Activated T-helper 1 cell treated with anti-CD3 and anti-CD28 coated beads, Interleukin-12 subunit alpha, Interleukin-12 subunit beta, Interleukin-2, Interleukin-4 antibody, amounts not matched to agents 30 ng/mL and 10 ng/mL and 1 ng/mL, durations not matched to agents 14 hours and 24 hours and 36 hours (primary cell): Measurements from ENCODE around the gene RNF166. TPM values are rescaled to one million over a fixed set of nuclear protein-coding genes. Genes with fewer than 3 reads are reported as not detected.

Experiments
- DNase-seq: peaks from one replicate; pipeline ENCODE4 v3.0.0; 2021; ENCODE audit warnings: low spot score
- H3K27ac Mint-ChIP-seq: one replicate; pipeline ENCODE4 v1.8.0; 2021; ENCODE audit warnings: mild to moderate bottlenecking, mixed read lengths
- H3K27me3 Mint-ChIP-seq: one replicate; pipeline ENCODE4 v1.8.0; 2022; ENCODE audit warnings: mild to moderate bottlenecking, moderate library complexity, mixed read lengths; ENCODE audit not compliant: insufficient read depth
- H3K36me3 Mint-ChIP-seq: one replicate; pipeline ENCODE4 v1.8.0; 2021; ENCODE audit warnings: low read depth, mixed read lengths
- H3K4me1 Mint-ChIP-seq: one replicate; pipeline ENCODE4 v1.8.0; 2021; ENCODE audit warnings: low read depth, mixed read lengths
- H3K4me3 Mint-ChIP-seq: one replicate; pipeline ENCODE4 v1.8.0; 2021; ENCODE audit warnings: mild to moderate bottlenecking, moderate library complexity, mixed read lengths
- H3K9me3 Mint-ChIP-seq: one replicate; pipeline ENCODE4 v1.8.0; 2021; ENCODE audit warnings: mixed read lengths
- intact Hi-C: fragments of 100-400 bp; cut with micrococcal nuclease; formaldehyde crosslinking; loops from one replicate; pipeline ENCODE4 v1.15.1; 2024
- total RNA-seq: library from RNA; stranded (reverse); gene quantifications from 2 replicates; pipeline ENCODE4 v1.2.3, GENCODE V29; 2022

Gene RNF166
- total RNA-seq, 1 donor from 2014 or later, result 42.4 TPM

DNA sequence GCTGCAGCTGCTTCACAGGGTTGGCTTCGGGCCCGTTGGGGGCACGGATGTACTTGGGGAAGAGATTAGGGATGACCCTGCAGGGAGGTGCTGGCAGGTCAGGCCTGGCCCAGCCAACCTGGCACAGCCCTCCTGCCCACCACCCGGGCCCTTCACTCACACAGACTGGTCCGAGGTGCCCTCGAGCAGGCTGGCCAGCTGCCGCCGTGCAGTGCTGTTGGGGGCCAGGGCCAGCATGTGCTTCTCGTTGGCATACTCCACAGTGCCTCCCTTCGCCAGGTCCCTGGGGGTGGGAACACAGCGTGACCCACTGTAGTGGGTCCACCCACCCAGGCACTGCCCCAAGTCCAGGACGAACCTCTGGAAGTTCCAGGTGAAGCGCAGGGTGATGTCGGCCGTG, 10.0 kb upstream of the RNF166 start:
- H3K9me3 Mint-ChIP-seq, result no peaks in the 10 kb centered on the region
- H3K4me1 Mint-ChIP-seq, result no peaks in the 10 kb centered on the region
- intact Hi-C loops, result no loop called here
- no peak overlapping the region for H3K27ac Mint-ChIP-seq
- H3K36me3 Mint-ChIP-seq, result peaks cover 19% of the 10 kb centered on the region
- DNase-seq, result no peak
- no peaks in the 10 kb centered on the region for H3K27me3 Mint-ChIP-seq
- H3K4me3 Mint-ChIP-seq, result no peak overlapping the region

- peaks cover 16% of the 10 kb centered on the region for H3K36me3 Mint-ChIP-seq
- H3K4me3 Mint-ChIP-seq, result no peak overlapping the region
- no peak for DNase-seq
- intact Hi-C loops, result no loop called here
- no peak overlapping the region for H3K27ac Mint-ChIP-seq
- no peaks in the 10 kb centered on the region for H3K27me3 Mint-ChIP-seq
- H3K9me3 Mint-ChIP-seq, result no peaks in the 10 kb centered on the region
- no peaks in the 10 kb centered on the region for H3K4me1 Mint-ChIP-seq
Observed at GRCh38 chr16:88715312-88716190, 9.3 kb upstream of the RNF166 start.

GRCh38 chr16:88714420-88715302, 8.5 kb upstream of the RNF166 start:
- H3K36me3 Mint-ChIP-seq, result peaks cover 11% of the 10 kb centered on the region
- H3K9me3 Mint-ChIP-seq, result no peaks in the 10 kb centered on the region
- H3K4me3 Mint-ChIP-seq, result no peak overlapping the region
- DNase-seq, result no peak
- no peak overlapping the region for H3K27ac Mint-ChIP-seq
- intact Hi-C loops, result no loop called here
- H3K27me3 Mint-ChIP-seq, result no peaks in the 10 kb centered on the region
- H3K4me1 Mint-ChIP-seq, result no peaks in the 10 kb centered on the region

GRCh38 chr16:88713568-88714419, 7.6 kb upstream of the RNF166 start:
- peaks cover 6% of the 10 kb centered on the region for H3K36me3 Mint-ChIP-seq
- no peak for DNase-seq
- H3K4me1 Mint-ChIP-seq, result no peaks in the 10 kb centered on the region
- no peak overlapping the region for H3K27ac Mint-ChIP-seq
- H3K9me3 Mint-ChIP-seq, result no peaks in the 10 kb centered on the region
- intact Hi-C loops, result no loop called here
- no peaks in the 10 kb centered on the region for H3K27me3 Mint-ChIP-seq
- no peak overlapping the region for H3K4me3 Mint-ChIP-seq

- no peak for DNase-seq
- Mint-ChIP-seq H3K27me3 (no peaks in the 10 kb centered on the region), H3K4me3 (no peak overlapping the region), H3K4me1 (no peaks in the 10 kb centered on the region), H3K9me3 (no peaks in the 10 kb centered on the region), H3K27ac (no peak overlapping the region), H3K36me3 (peaks cover 5% of the 10 kb centered on the region)
- intact Hi-C loops, result no loop called here
Observed at GRCh38 chr16:88713054-88713453, 6.8 kb upstream of the RNF166 start.

DNA sequence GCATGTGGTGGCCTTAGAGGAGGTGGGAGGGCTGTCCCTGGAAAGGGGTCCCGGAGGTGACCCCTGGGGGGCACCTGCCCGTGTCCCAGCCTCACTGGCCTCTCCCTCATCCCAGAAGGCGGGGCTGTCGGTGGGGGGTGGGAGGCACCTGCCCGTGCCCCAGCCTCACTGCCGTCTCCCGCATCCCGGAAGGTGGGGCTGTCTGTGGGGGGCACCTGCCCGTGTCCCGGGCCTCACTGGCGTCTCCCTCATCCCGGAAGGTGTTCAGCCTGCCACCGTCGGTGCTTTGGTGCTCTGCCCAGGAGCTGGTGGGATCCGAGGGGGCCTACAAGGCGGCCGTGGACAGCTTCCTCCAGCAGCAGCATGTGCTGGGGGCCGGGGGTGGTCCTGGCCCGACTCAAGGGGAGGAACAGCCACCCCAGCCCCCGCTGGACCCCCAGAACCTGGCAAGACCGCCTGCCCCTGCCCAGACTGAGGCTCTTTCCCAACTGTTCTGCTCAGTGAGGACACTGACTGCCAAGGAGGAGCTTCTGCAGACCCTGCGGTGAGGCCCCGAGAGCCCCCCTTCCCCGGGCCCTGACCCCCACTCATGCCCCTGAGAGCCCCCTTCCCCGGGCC, 6.3 kb upstream of the RNF166 start:
- Mint-ChIP-seq H3K27ac (no peak overlapping the region), H3K4me1 (peaks cover 3% of the 10 kb centered on the region), H3K4me3 (no peak overlapping the region), H3K36me3 (peaks cover 5% of the 10 kb centered on the region), H3K9me3 (no peaks in the 10 kb centered on the region), H3K27me3 (no peaks in the 10 kb centered on the region)
- DNase-seq, result no peak
- intact Hi-C loops, result no loop called here

DNA sequence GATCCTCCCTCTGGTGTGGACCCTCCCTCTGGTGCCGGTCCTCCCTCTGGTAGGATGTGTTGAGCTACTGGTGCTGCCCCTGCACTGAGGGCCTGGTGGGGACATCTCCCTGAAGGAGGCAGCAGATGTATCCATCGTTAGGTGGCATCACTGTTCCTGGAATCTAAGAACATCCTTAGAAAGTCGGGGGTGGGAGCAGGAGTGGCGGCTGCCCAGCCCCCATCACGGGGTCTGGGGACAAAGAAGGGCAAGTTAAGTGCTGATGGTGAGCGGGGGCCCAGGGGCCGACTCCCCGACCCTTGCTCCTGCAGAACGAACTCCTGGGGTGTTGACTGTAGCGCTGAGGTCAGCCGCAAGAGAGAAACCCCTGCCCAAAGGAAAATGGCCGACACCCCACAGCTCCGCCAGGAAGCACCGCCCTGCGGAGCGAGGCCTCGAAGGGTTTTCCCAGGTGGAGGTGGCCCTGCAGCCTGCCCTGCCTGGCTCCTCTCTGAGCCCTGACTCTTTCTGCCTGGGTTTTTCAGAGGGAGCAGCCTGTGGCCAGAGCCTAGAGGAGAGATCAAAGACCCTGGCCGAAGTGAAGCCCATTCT, 5.6 kb upstream of the RNF166 start:
- Mint-ChIP-seq H3K4me1 (peaks cover 9% of the 10 kb centered on the region), H3K27me3 (no peaks in the 10 kb centered on the region), H3K36me3 (no peaks in the 10 kb centered on the region), H3K9me3 (no peaks in the 10 kb centered on the region), H3K4me3 (no peak overlapping the region), H3K27ac (no peak overlapping the region)
- intact Hi-C loops, result no loop called here
- DNase-seq, result no peak

DNA sequence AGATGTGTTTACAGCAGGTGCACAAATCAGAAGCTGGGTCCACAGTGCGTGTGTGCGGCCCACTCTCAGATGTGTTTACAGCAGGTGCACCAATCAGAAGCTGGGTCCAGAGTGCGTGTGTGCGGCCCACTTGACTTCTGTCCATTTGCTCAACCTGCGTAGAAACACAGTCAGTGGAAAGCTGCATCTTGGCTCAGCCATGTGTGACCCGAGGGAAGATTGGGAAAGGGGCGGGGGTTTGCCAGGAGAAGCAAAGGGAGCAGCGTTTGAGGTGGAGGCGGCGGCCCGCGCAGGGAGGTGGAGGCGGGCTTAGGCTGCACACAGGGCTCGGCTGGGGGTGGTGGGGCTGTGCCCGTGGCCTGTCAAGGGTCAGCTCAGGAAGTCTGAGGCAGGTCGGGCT, 4.3 kb upstream of the RNF166 start:
- DNase-seq, result no peak
- Mint-ChIP-seq H3K36me3 (no peaks in the 10 kb centered on the region), H3K27ac (no peak overlapping the region), H3K4me3 (no peak overlapping the region), H3K4me1 (peaks cover 9% of the 10 kb centered on the region), H3K27me3 (no peaks in the 10 kb centered on the region), H3K9me3 (no peaks in the 10 kb centered on the region)
- intact Hi-C loops, result no loop called here

- Mint-ChIP-seq H3K4me1 (peaks cover 39% of the 10 kb centered on the region), H3K36me3 (peaks cover 9% of the 10 kb centered on the region), H3K27ac (peak overlapping the region; percentile 71), H3K9me3 (no peaks in the 10 kb centered on the region), H3K4me3 (peak overlapping the region; percentile 86), H3K27me3 (no peaks in the 10 kb centered on the region)
- DNase-seq, result no peak
- intact Hi-C loops, result loop anchor here (1.0 to 10.0 kb wide), 7 partner anchors 44 to 752 kb away; partner anchors contain the start of genes BANP, CYBA, MVD and TRAPPC2L
Observed at GRCh38 chr16:88706965-88707826, 988 bp upstream of the RNF166 start.

- H3K4me3 Mint-ChIP-seq, result peak overlapping the region; percentile 89
- H3K27ac Mint-ChIP-seq, result peak overlapping the region; percentile 86
- H3K9me3 Mint-ChIP-seq, result no peaks in the 10 kb centered on the region
- H3K4me1 Mint-ChIP-seq, result peaks cover 52% of the 10 kb centered on the region
- H3K36me3 Mint-ChIP-seq, result peaks cover 9% of the 10 kb centered on the region
- no peak for DNase-seq
- H3K27me3 Mint-ChIP-seq, result no peaks in the 10 kb centered on the region
- intact Hi-C loops, result loop anchor here (1.0 to 10.0 kb wide), 7 partner anchors 43 to 751 kb away; partner anchors contain the start of genes BANP, CYBA, MVD and TRAPPC2L
Observed at GRCh38 chr16:88705801-88706228, 393 bp downstream of the RNF166 start.

DNA sequence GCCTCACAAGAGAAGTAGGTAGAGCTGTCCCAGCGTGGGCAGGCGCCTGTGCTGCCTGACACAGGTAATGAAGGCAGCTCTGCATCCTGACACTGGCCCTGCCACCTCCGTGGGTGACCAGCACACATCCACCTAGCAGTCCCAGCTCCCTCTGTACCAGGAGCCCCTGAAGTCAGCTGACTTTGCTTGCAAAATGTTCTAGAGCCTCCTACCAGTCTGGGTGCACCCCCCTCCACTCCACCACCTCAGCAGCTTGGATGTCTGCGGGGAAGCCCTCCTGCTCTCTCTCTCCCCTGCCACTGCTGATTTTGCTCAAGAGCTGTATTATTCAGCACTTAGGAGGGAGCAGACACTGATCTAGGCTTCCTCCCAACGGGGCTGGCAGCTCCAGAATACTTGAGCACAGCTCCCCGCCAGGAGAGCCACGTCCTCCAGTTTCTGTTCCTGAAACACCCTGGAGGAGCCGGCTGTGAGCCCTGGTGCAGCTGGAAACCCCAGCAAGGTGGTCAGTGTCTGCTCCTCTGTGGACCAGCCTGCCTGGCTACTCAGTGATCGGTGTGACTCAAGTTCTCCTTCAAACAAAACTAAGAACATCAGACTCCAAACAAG, 1.0 kb downstream of the RNF166 start:
- no peaks in the 10 kb centered on the region for H3K27me3 Mint-ChIP-seq
- peaks cover 58% of the 10 kb centered on the region for H3K4me1 Mint-ChIP-seq
- intact Hi-C loops, result loop anchor here (5.0 to 10.0 kb wide), 2 partner anchors 392 to 750 kb away; partner anchors contain the start of gene BANP
- peak overlapping the region; percentile 89 for H3K4me3 Mint-ChIP-seq
- H3K9me3 Mint-ChIP-seq, result no peaks in the 10 kb centered on the region
- H3K36me3 Mint-ChIP-seq, result peaks cover 9% of the 10 kb centered on the region
- no peak for DNase-seq
- peak overlapping the region; percentile 86 for H3K27ac Mint-ChIP-seq
